ENCODE results near the gene SLC6A19.

Gene SLC6A19

DNA sequence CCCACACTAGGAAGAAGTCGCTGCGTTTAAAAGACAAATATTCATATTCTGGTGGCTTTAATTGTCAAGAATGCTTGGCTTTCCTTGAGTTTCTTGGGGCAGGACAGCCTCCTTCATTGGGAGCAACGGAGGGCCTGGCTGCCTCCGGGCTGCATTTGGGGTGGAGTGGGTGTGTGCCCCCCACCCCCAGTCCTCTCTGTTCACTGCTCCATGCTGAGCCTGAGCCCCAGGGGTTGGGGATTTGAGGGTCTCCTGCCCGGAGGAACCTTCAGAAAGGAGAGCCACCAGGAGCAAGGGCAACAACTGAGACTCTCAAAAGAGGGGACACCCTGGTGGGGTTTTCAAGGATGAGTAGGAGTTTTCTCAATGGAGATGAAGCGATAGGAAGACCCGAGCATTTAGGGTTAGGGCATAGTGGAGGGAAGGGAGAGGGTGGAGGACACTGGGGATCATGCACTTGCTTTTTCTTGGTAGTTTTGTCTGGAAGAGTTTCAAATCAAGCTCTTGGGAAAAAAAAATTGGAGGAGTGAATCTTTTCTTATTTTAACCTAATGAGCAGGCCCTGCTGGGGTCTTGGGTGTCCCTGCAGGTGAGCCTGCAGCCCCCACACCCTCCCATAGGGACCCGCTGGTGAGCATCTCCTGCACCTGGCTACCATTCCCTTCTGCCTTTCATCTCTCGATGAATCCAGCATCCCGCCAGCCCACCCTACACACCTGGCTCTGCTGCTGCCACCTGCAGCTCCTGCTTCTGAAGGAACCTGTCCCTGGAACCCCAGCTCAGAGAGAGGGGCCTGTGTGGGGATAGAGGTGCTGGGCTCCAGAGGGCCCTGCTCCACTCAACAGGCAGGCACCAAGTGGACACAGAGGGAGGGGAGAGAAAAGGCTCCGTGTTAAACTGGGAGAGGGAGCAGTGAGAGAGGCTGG lies 4.1 kb downstream of the SLC6A19 start:
- peaks cover 28% of the 10 kb centered on the region for H3K27me3 ChIP-seq (ENCODE audit: insufficient read depth, poor library complexity, severe bottlenecking)
- DNase-seq (ENCODE audit: low spot score), result peak; percentile 58
- H3K9me3 ChIP-seq (ENCODE audit: severe bottlenecking), result no peaks in the 10 kb centered on the region
- H3K36me3 ChIP-seq (ENCODE audit: low read depth), result no peaks in the 10 kb centered on the region
- no peak overlapping the region for H3K4me3 ChIP-seq (ENCODE audit: severe bottlenecking)
- no peak overlapping the region for H3K27ac ChIP-seq (ENCODE audit: poor library complexity, severe bottlenecking)
- no peaks in the 10 kb centered on the region for H3K4me1 ChIP-seq (ENCODE audit: insufficient read depth, poor library complexity, severe bottlenecking)
- ATAC-seq (ENCODE audit: low read depth), result no peak
- TF ChIP-seq, protein P1, sequence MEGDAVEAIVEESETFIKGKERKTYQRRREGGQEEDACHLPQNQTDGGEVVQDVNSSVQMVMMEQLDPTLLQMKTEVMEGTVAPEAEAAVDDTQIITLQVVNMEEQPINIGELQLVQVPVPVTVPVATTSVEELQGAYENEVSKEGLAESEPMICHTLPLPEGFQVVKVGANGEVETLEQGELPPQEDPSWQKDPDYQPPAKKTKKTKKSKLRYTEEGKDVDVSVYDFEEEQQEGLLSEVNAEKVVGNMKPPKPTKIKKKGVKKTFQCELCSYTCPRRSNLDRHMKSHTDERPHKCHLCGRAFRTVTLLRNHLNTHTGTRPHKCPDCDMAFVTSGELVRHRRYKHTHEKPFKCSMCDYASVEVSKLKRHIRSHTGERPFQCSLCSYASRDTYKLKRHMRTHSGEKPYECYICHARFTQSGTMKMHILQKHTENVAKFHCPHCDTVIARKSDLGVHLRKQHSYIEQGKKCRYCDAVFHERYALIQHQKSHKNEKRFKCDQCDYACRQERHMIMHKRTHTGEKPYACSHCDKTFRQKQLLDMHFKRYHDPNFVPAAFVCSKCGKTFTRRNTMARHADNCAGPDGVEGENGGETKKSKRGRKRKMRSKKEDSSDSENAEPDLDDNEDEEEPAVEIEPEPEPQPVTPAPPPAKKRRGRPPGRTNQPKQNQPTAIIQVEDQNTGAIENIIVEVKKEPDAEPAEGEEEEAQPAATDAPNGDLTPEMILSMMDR (IDR thresholded peaks at IDR 0.05; ENCODE audit: poor library complexity, severe bottlenecking), result no peak

DNA sequence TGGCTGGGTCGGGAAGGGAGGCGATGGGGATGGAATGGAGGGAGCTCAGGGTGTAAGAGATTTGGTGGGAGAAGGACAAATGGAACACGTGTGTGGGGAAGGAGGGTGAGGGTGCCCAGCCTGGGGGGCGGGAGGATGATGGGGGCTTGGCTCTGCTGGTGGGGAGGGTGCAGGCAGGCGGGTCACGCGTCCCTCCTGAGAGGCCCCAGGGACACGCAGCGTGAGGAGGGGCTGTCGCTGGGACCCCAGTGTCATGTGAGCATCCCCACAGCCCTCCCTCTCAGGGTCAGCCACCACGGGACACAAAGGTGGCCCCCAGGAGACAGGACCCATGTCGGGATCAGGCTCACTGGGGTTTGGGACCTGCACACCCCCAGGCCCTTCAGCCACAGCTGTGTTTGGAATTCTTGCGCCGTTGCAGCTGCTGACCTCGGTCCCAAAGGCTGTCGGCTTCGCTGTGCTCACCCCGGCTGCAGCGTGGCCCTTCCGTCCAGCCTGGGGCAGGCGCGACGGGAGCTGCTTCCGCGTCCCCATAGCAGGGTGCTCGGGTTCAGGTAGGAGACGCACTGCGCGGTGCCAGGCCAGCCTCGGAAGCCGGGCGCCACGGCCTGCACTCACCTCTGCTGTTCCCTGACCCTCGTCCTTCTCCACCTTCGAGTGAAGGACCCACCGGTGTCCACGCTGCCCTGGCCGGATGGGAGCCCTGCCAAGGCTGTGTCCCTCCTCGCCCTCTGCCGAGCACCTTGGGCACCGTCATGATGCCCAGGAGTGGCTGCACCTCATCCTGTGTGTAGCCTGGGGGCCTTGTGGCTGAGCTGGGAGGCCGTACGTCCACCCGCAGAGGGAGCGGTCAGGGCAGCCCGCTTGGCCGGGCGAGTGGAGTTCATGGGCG lies 5.4 kb downstream of the SLC6A19 start:
- Histone ChIP-seq H3K4me1 (ENCODE audit: insufficient read depth, poor library complexity, severe bottlenecking) (no peaks in the 10 kb centered on the region), H3K27ac (ENCODE audit: poor library complexity, severe bottlenecking) (no peak overlapping the region), H3K27me3 (ENCODE audit: insufficient read depth, poor library complexity, severe bottlenecking) (peaks cover 21% of the 10 kb centered on the region), H3K36me3 (ENCODE audit: low read depth) (no peaks in the 10 kb centered on the region), H3K9me3 (ENCODE audit: severe bottlenecking) (no peaks in the 10 kb centered on the region), H3K4me3 (ENCODE audit: severe bottlenecking) (no peak overlapping the region)
- ATAC-seq (ENCODE audit: low read depth) (no peak), DNase-seq (ENCODE audit: low spot score) (peak; percentile 67)
- TF ChIP-seq, protein P1 (IDR thresholded peaks at IDR 0.05; ENCODE audit: poor library complexity, severe bottlenecking), result no peak

DNA sequence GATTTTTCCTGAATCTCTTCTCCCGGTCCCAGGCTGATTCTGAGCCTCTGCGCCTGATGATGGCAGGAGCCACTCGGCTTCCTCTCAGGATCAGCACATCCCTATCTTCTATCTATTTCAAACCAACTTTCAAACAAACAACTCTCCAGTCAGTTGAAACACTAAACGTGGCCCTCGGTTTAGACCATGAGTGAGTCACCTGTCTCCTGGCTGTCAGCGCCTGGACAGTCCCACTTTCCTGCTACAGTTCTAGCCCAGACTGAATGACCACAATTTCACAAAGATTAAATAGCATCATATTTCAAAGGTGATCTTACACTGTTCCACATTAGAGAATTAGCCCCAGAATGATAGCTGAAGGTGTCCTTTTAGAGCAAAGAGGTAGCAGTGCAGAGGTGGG lies 6.2 kb downstream of the SLC6A19 start:
- H3K27me3 ChIP-seq (ENCODE audit: insufficient read depth, poor library complexity, severe bottlenecking), result peaks cover 21% of the 10 kb centered on the region

DNA sequence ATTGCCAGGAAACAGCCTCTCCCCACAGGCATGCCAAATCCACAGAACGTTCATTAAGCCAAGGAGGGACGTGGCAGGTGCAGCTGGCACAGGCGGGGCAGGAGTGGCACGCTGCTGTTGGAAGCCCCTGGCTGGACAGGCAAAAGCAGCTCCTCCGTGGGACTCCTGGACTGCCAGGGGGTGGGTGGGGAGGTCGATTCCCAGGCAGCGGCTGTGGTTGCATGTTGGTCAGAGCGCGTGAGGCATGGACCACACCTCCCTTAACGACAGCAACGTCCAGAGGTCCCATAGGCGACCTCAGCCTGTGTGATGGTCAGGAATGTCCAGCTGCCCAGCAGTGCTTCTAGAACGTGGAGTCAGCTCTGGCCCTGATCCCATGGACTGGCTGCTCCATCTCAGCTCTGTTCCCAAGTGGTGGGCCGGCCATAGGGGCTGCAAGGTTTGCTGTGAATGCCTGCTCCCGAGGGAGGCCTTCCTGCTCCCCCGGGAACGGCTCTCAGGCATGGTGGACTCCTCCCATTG lies 6.9 kb downstream of the SLC6A19 start:
- Histone ChIP-seq H3K4me3 (ENCODE audit: severe bottlenecking) (no peak overlapping the region), H3K9me3 (ENCODE audit: severe bottlenecking) (no peaks in the 10 kb centered on the region), H3K4me1 (ENCODE audit: insufficient read depth, poor library complexity, severe bottlenecking) (no peaks in the 10 kb centered on the region), H3K36me3 (ENCODE audit: low read depth) (no peaks in the 10 kb centered on the region), H3K27ac (ENCODE audit: poor library complexity, severe bottlenecking) (no peak overlapping the region), H3K27me3 (ENCODE audit: insufficient read depth, poor library complexity, severe bottlenecking) (peaks cover 21% of the 10 kb centered on the region)
- DNase-seq (ENCODE audit: low spot score) (peak; percentile 71), ATAC-seq (ENCODE audit: low read depth) (no peak)
- TF ChIP-seq, protein P1 (IDR thresholded peaks at IDR 0.05; ENCODE audit: poor library complexity, severe bottlenecking), result no peak

More for the DNA sequence above, 6.2 kb downstream of the SLC6A19 start:
- H3K27ac ChIP-seq (ENCODE audit: poor library complexity, severe bottlenecking), result no peak overlapping the region
- H3K36me3 ChIP-seq (ENCODE audit: low read depth), result no peaks in the 10 kb centered on the region
- no peak overlapping the region for H3K4me3 ChIP-seq (ENCODE audit: severe bottlenecking)
- peak; percentile 24 for DNase-seq (ENCODE audit: low spot score)
- no peaks in the 10 kb centered on the region for H3K4me1 ChIP-seq (ENCODE audit: insufficient read depth, poor library complexity, severe bottlenecking)
- ATAC-seq (ENCODE audit: low read depth), result no peak
- TF ChIP-seq, protein P1 (IDR thresholded peaks at IDR 0.05; ENCODE audit: poor library complexity, severe bottlenecking), result no peak
- H3K9me3 ChIP-seq (ENCODE audit: severe bottlenecking), result no peaks in the 10 kb centered on the region

Measured in RWPE2 (cell line).